Right lobe of liver (tissue), 6 donors: ENCODE data around the gene RHCG. TPM values are rescaled to one million over a fixed set of nuclear protein-coding genes. Genes with fewer than 3 reads are reported as not detected.
"Not testable (repeated sequence)": the region's sequence is repeated elsewhere in the genome, so short reads cannot be mapped to it uniquely, and the experiment has no call there.

Source experiments
- ATAC-seq, 4 donors: fragments of 200-7000 bp; cut with Tn5 transposase; one replicate each; pipeline ENCODE4 v1.9.1; 2020; ENCODE audit warnings: mild to moderate bottlenecking in 4 of 4, moderate library complexity in 4 of 4
- DNase-seq, 3 donors: peaks; one replicate each; pipeline ENCODE4 v3.0.0-alpha.2; 2020
- H3K27ac ChIP-seq, 3 donors: fragments of 200-600 bp; one replicate each; pipeline ENCODE4 v1.8.0; 2022
- H3K27me3 ChIP-seq, 2 donors: fragments of 200-600 bp; one replicate each; pipeline ENCODE4 v1.8.0; 2022
- H3K36me3 ChIP-seq, 4 donors: fragments of 200-600 bp; sonication (generic) in 1 of 4; one replicate each; pipeline versions ENCODE4 v1.5.1 to v1.8.0; 2017 to 2022; ENCODE audit warnings: control low read depth in 1 of 4
- H3K4me1 ChIP-seq, 4 donors: fragments of 200-600 bp; sonication (generic) in 1 of 4; one replicate each; pipeline versions ENCODE4 v1.5.1 to v1.8.0; 2017 to 2022; ENCODE audit warnings: control low read depth in 1 of 4
- H3K4me3 ChIP-seq, 3 donors: fragments of 200-600 bp; one replicate each; pipeline ENCODE4 v1.8.0; 2022
- H3K9me3 ChIP-seq, 4 donors: fragments of 200-600 bp; sonication (generic) in 1 of 4; one replicate each; pipeline versions ENCODE4 v1.5.1 to v1.8.0; 2017 to 2022; ENCODE audit warnings: control low read depth in 1 of 4
- POLR2A ChIP-seq: fragments of 450-650 bp; IDR thresholded peaks from one replicate; pipeline ENCODE4 v1.6.1; 2017; ENCODE audit warnings: antibody characterized with exemption, mild to moderate bottlenecking
- WGBS: methylation state at CpG from one replicate; pipeline ENCODE4 v1.1.6; 2018; ENCODE audit warnings: low coverage, low lambda C conversion rate; ENCODE audit not compliant: insufficient coverage; ENCODE audit errors: missing lambda C conversion rate; 5-methylcytosine and 5-hydroxymethylcytosine counted together
- intact Hi-C, 2 donors: fragments of 100-400 bp; cut with DNase I; formaldehyde crosslinking; loops; one replicate each; pipeline versions ENCODE4 v1.11.2 to v1.14.1; 2022
- total RNA-seq, 6 experiments: library from RNA; depleted of rRNA in 2 of 6; stranded (reverse); fragments of >200 nt in 2 of 6; fragmentation: NEBNext Ultra II Directional in 3 of 6; extraction: Animal tissue kit (Norgen Biotek cat#: 25700) in 3 of 6; gene quantifications; one replicate each; pipeline versions ENCODE4 v1.1.0 to v1.2.4, GENCODE V29; 2016 to 2023
- TF ChIP-seq, protein P1 (sequence below), 4 donors: fragments of 200-600 bp in 3 of 4; fragments of 450-650 bp in 1 of 4; IDR thresholded peaks; one replicate each; pipeline versions ENCODE4 v1.5.1 to v1.8.0; 2016 to 2022; ENCODE audit warnings: antibody characterized with exemption in 4 of 4, mild to moderate bottlenecking in 2 of 4
- donor health status: DM: no; HTN: yes; CAD: no.
- donor health status: DM: no; HTN: no; CAD: no.
- donor health status: DM: no; HTN: no; CAD: no.
- donor health status: DM: no; HTN: yes; CAD: no.
- donor health status: DM: no; HTN: yes; CAD: no.

RHCG gene
- total RNA-seq, 6 experiments from 2014 or later: 0.20 to 0.82 (median 0.37) TPM; not detected in 1

- no peaks in the 10 kb centered on the region for H3K36me3 ChIP-seq
- ATAC-seq (no peak), DNase-seq (peak in 1 of 3 donors; percentile 25)
- 63% methylated on average over 4 of the region's 6 CpGs for WGBS
- no peak overlapping the region for H3K27ac ChIP-seq
- H3K9me3 ChIP-seq: no peaks in the 10 kb centered on the region
- no peak overlapping the region for H3K4me3 ChIP-seq
- H3K4me1 ChIP-seq: no peaks in the 10 kb centered on the region
- no peak for TF ChIP-seq POLR2A
- TF ChIP-seq, protein P1, sequence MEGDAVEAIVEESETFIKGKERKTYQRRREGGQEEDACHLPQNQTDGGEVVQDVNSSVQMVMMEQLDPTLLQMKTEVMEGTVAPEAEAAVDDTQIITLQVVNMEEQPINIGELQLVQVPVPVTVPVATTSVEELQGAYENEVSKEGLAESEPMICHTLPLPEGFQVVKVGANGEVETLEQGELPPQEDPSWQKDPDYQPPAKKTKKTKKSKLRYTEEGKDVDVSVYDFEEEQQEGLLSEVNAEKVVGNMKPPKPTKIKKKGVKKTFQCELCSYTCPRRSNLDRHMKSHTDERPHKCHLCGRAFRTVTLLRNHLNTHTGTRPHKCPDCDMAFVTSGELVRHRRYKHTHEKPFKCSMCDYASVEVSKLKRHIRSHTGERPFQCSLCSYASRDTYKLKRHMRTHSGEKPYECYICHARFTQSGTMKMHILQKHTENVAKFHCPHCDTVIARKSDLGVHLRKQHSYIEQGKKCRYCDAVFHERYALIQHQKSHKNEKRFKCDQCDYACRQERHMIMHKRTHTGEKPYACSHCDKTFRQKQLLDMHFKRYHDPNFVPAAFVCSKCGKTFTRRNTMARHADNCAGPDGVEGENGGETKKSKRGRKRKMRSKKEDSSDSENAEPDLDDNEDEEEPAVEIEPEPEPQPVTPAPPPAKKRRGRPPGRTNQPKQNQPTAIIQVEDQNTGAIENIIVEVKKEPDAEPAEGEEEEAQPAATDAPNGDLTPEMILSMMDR (IDR thresholded peaks at IDR 0.05): no peak
- intact Hi-C loops: loop anchor here in 1 of 2 donors (5.0 kb wide), 1 partner anchor 33 kb away; no protein-coding TSS in a partner anchor
- no peaks in the 10 kb centered on the region for H3K27me3 ChIP-seq
Measured at GRCh38 chr15:89475661-89476060, 20.7 kb downstream of the RHCG start.

- WGBS: 10% methylated on average over 7 of the region's 7 CpGs
- Histone ChIP-seq H3K9me3 (no peaks in the 10 kb centered on the region), H3K4me3 (no peak overlapping the region), H3K36me3 (peaks cover 0 to 3% (median 0%) of the 10 kb centered on the region in 4 donors), H3K27ac (no peak overlapping the region), H3K27me3 (no peaks in the 10 kb centered on the region), H3K4me1 (no peaks in the 10 kb centered on the region)
- intact Hi-C loops: no loop called here
- DNase-seq (peak; percentile 49 to 68 (median 65)), ATAC-seq (peak; percentile 82 to 95 (median 90))
- TF ChIP-seq, protein P1 (IDR thresholded peaks at IDR 0.05): peak; percentile 67 to 83 (median 76)
- TF ChIP-seq POLR2A: no peak
Measured at GRCh38 chr15:89472785-89473256, 23.6 kb downstream of the RHCG start.

GRCh38 chr15:89469426-89470096 lies 26.8 kb downstream of the RHCG start:
- ATAC-seq (no peak), DNase-seq (peak in 1 of 3 donors; percentile 17)
- intact Hi-C loops: no loop called here
- no peaks in the 10 kb centered on the region for H3K27me3 ChIP-seq
- peaks cover 0 to 3% (median 0%) of the 10 kb centered on the region in 4 donors for H3K36me3 ChIP-seq
- 70% methylated on average over 7 of the region's 15 CpGs for WGBS
- no peak for TF ChIP-seq POLR2A
- TF ChIP-seq, protein P1 (IDR thresholded peaks at IDR 0.05): no peak
- H3K27ac ChIP-seq: no peak overlapping the region
- H3K4me3 ChIP-seq: no peak overlapping the region
- no peaks in the 10 kb centered on the region for H3K4me1 ChIP-seq
- no peaks in the 10 kb centered on the region for H3K9me3 ChIP-seq

DNA sequence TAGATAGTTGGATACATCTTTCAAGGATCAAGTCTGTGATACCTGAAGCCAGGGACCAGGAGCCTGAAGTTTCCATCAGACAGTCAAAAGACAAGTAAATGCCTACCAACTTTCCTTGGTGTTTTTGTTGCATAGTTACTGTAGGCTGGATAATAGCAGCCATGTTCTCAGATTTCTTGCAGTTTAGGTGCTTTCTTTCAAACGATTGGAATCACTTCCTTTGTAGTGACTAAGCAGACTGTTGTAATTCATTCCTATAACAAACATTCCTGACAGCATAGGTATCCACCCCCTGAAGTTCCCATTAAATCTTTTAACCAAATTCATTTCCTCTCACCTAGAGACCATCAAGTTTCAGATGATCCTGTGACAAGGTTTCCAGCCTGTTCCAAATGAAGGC lies 27.6 kb downstream of the RHCG start:
- DNase-seq, H3K27me3 ChIP-seq, H3K9me3 ChIP-seq, intact Hi-C loops, H3K27ac ChIP-seq, H3K4me3 ChIP-seq, H3K4me1 ChIP-seq, ATAC-seq, H3K36me3 ChIP-seq: not testable (repeated sequence)
- 0% methylated on average over 1 of the region's 1 CpG for WGBS

DNA sequence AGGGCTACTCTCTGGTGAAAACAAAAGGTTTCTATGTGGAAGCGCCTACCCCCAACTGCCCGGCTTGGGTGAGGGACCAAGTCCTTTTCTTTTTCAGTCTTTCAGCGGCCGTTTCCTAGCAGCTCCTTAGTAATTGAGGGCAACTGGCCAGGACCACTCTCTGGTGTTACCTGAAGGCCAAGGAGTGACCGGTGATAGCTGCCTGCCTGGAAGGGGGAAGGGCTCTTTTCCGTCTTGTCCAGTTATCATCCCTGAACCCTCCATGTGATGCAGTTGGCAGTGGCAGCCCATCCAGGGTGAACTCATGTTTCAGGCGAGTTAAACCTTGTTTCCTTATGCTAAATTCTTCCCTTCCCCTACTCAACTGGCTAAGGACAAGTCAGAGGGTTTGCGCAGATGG lies 33.3 kb downstream of the RHCG start:
- ATAC-seq (peak in 2 of 4 donors; percentile 3 to 26), DNase-seq (peak in 1 of 3 donors; percentile 43)
- WGBS: 32% methylated on average over 6 of the region's 8 CpGs
- H3K9me3 ChIP-seq: no peaks in the 10 kb centered on the region
- H3K27ac ChIP-seq: peak overlapping the region in 2 of 3 donors; percentile 53 to 64
- intact Hi-C loops: no loop called here
- H3K4me3 ChIP-seq: peak overlapping the region; percentile 23 to 57 (median 50)
- TF ChIP-seq, protein P1 (IDR thresholded peaks at IDR 0.05): no peak
- TF ChIP-seq POLR2A: no peak
- H3K27me3 ChIP-seq: no peaks in the 10 kb centered on the region
- H3K4me1 ChIP-seq: peaks cover 0 to 40% (median 21%) of the 10 kb centered on the region in 4 donors
- no peaks in the 10 kb centered on the region for H3K36me3 ChIP-seq
